Epithelial cell of esophagus (primary cell): ENCODE data around the gene AUTS2.

Experiments used
- DNase-seq: peaks from one replicate; pipeline ENCODE4 v3.0.0; 2010; ENCODE audit warnings: low read depth
- H3K4me3 ChIP-seq: 2 replicates; pipeline ENCODE4 v1.5.1; 2011; ENCODE audit warnings: mild to moderate bottlenecking, low read length, control low read depth
- TF ChIP-seq, protein P1 (sequence below): IDR thresholded peaks from 2 replicates; pipeline ENCODE4 v1.5.1; 2011; ENCODE audit warnings: low read depth, mild to moderate bottlenecking, low read length, control low read depth, inconsistent platforms; ENCODE audit not compliant: insufficient read depth; ENCODE audit errors: missing control alignments

The AUTS2 gene

DNA sequence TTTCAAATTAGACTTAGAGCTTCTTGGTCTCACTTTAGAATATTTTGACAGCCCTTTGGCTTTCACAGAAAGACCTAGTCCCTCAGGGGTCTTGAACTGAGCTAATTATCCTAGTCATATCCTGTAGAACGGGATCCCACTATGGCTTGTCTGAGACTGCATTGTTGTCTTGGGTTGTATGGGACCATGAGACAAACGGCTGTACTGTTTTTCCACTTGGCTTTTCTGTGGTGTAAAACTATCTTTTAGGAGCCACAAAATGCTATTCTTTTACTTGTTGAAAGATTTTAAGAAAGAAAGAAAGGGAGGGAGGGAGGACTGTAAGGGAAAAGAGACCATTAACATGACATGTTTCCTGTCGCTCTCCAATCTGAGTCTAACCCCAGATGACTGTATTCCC is 432.5 kb downstream of the AUTS2 start:
- no peak for DNase-seq
- TF ChIP-seq, protein P1, sequence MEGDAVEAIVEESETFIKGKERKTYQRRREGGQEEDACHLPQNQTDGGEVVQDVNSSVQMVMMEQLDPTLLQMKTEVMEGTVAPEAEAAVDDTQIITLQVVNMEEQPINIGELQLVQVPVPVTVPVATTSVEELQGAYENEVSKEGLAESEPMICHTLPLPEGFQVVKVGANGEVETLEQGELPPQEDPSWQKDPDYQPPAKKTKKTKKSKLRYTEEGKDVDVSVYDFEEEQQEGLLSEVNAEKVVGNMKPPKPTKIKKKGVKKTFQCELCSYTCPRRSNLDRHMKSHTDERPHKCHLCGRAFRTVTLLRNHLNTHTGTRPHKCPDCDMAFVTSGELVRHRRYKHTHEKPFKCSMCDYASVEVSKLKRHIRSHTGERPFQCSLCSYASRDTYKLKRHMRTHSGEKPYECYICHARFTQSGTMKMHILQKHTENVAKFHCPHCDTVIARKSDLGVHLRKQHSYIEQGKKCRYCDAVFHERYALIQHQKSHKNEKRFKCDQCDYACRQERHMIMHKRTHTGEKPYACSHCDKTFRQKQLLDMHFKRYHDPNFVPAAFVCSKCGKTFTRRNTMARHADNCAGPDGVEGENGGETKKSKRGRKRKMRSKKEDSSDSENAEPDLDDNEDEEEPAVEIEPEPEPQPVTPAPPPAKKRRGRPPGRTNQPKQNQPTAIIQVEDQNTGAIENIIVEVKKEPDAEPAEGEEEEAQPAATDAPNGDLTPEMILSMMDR = no peak
- no peak overlapping the region for H3K4me3 ChIP-seq

DNA sequence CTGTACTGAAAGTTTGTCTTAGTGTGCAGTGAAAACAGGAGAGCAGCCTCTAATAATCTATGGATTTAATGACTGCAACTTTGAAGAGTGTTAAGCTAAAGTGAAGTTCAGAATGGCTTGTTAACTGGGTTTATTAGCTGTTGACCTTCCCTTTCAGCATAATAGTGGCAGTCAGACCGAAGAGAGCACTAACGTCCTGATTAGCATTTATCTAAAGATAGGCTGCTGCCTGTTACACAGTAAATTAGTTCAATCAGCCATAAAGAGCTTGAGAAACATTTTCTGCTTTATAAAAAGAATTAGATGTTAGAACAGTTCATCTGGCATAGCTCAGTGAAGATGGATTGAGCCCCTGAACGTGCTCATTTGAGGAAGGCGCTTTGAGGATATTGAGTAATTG is 433.0 kb downstream of the AUTS2 start:
- DNase-seq = no peak
- H3K4me3 ChIP-seq = no peak overlapping the region
- TF ChIP-seq, protein P1 = no peak

DNA sequence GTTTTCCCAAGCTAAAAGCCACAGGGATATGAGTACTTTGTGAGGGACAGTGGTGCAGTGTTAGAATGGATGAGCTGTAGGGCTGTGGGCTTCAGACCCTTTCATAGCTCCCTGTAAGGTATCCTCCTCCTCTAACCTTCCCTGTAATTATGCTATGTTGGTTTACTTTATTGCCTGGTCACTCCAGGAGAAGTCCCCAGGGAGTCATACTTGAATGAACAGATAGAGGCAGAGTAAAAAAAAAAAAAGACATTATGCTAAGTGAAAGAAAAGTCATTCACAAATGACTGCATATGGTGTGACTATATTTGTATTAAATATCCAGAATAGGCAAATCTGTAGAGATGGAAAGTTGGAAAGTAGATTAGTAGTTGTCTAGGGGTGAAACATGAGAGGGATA is 434.4 kb downstream of the AUTS2 start:
- no peak overlapping the region for H3K4me3 ChIP-seq
- no peak for DNase-seq
- TF ChIP-seq, protein P1 = no peak

DNA sequence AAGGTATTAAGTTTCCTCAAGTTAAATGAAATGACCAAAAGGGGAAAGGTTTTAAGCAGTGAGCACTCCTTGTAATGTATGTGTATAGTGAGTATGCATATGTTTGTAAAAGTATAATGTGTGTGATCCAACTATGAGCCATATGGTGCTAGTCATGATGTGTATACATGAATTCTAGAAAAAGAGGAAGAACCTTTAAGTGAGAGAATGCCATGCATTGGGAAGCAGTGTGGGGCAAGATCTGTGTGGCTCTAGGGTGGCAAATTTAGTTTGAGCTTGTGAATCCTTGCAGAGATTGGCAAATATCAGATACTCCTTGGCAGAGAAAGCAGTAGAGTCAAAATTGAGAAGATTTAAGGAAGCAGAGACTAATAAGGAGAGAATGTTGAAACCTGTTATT is 435.0 kb downstream of the AUTS2 start:
- no peak overlapping the region for H3K4me3 ChIP-seq
- no peak for DNase-seq
- TF ChIP-seq, protein P1 = no peak

DNA sequence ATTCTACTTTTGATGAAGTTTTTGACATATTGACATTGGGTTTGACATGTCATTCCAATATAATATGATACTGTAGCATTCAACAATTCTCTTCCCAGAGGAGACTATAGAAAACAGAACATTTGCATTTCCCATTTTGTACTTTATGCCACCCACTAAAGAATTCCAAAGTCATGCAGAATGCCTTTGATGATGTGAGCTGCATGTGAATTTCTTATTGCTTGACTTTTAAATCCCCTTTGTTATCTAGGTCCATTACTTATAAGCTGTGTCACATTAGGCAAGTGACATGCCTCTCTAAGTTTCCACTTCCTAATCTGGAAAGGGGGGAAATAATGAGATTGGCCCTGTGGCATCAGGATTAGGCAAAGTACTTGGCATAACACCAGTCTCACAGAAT is 436.7 kb downstream of the AUTS2 start:
- no peak for DNase-seq
- TF ChIP-seq, protein P1 = no peak
- no peak overlapping the region for H3K4me3 ChIP-seq

DNA sequence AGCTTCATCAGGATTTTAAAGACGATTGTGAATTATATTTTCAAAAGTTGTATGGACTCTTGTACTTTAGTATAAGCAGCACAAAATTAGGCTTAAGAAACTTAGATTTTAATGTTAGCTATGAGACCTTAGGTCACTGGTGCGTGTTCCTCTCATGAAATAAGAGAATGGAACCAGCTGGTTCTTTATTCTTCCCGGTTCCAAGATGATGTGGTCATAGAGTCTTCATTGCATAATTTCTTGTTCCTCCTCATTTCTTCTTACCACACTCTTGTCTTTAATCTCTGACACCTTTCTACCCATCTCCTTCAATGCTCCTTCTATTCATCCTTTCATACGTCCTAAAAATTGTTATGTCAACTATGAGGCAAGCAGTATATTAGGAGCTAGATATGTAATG is 437.2 kb downstream of the AUTS2 start:
- TF ChIP-seq, protein P1 = no peak
- no peak overlapping the region for H3K4me3 ChIP-seq
- no peak for DNase-seq

DNA sequence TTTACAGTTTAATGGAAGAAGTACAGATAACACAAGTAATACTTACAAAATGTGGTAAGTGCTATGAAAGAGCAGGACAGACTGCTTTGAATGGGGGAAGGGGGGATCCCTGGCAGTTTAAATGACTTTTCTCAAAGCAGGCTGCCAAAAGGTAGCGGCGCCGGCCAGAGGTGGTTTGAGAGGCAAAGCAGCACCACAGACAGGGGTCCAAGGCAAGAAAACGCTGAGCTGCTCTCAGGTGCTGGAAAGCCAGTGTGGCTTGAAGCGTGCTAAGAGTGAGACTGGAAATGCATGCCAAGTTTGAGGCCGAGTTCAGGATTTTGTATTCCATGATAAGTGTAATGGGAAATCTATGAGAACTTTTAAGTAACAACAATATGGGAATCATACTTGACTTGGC is 437.7 kb downstream of the AUTS2 start:
- TF ChIP-seq, protein P1 = no peak
- H3K4me3 ChIP-seq = no peak overlapping the region
- no peak for DNase-seq
